ELF-1 (cell line): Measurements from ENCODE around the gene RGMA.

Experiments
- DNase-seq: peaks from one replicate; pipeline ENCODE4 v3.0.0-alpha.2; 2016; ENCODE audit warnings: low read depth, low spot score

The RGMA gene

DNA sequence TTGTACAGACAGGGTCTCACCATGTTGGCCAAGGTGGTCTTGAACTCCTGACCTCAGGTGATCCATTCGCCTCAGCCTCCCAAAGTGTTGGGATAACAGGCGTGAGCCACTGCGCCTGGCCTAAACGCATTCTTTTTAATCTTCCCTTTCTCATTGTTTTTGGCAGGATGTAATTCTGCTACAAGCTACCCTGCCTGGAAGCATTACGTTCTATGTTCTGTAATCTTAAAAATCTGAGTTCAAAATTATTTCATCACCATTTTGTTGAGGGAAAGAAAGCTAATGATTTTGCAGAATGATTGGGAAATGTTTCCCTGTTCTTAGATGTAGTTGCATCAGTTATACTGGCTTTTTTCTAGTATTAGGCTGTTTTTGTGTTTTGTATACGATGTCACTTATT, 71.5 kb downstream of the RGMA start:
- DNase-seq = no peak

GRCh38 chr15:93012786-93013185, 76.2 kb downstream of the RGMA start:
- no peak for DNase-seq

DNA sequence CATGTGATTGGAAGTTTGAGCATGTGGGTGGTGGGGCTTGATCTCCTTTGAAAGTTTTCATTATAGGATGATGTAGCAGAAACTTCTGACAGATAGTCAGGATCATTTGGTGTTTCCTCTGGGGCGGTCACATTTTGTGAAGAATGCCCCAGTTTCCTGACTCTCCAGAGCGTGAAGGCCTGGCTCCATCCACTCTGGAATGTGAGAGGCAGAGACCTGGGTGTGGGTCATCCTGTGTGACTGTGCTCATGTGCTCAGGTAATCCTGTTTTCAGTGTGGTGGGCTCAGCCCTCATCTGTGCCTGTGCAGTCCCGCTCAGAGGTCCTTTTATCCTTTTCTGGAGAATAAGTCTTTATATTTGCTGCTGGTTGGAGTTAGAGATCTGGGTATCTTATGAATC, 81.0 kb downstream of the RGMA start:
- DNase-seq = no peak

DNA sequence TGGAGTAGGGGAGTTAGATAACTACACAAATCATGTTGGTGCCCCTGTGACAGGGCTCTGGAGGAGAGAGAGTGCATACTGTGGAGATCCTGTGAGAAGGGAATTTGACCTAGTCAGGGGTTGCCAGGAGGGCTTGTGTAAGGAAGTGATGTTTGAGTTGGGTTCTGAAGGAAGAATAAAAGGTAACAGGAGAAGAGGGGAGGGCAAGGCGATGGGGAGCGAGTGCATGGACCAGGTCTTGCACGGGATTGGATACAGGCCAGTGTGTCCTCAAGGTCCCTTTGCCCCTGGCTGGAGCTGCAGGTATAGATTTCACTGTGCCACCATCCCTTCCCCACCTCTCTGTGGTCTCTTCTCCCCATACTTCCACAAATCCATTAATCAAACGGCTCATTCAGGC, 83.9 kb downstream of the RGMA start:
- no peak for DNase-seq

DNA sequence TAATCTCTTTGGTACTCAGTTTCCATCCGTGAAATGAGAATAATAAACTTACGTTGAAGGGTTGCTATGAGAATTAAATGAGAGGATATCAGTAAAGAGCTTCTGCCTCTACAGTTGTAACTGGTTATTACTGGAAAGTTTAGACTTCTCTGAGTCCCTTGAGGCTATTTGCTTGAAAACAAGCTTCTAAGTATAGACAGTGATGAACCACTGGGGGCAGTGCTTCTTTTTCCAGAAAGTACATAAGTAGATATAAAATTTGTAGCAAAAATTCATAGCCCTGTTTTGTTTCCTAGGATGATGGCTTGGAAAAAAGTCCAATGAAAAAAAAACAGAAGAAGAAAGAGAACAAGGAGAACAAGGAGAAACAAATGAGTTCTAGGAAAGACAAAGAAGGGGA, 87.1 kb downstream of the RGMA start:
- no peak for DNase-seq

GRCh38 chr15:93001156-93001555, 87.9 kb downstream of the RGMA start:
- no peak for DNase-seq

DNA sequence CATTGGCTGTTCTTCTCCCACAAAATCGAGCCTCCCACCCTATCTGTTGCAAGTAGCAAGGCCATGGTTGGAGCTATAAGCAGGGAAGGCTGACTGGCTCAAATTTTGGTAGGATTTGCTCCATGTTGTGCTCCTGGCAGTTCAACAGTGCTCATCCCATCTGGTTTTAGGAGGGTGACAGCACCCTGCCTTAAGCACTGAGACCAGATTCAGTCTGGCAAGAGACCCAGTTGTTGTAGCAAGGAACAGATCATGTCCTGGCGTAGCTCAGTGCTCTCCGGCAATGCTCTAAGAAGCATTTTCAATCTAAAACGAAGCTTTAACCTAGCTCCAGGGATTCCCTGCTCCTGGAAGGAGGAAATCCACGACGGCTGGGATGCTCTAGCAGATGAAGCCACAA, 91.2 kb downstream of the RGMA start:
- no peak for DNase-seq

DNA sequence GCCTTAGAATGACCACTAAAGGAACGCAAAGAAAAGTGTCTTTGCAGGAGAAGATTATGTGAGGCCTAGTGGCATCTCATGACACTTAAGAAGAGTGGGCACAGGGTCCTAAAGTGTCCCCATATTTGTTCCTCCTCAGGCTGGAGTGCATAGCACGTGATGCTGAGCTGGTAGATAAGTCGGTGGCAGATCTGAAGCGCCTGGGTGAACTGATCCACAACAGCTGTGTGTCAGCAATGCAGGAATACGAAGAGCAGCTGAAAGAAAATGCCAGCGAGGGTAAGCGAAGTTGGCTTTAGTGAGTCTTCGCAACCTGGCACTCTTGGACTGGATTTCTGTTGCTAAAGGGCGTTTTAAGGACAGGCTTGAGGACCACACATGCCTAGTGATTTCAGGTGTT, 96.3 kb downstream of the RGMA start:
- no peak for DNase-seq

DNA sequence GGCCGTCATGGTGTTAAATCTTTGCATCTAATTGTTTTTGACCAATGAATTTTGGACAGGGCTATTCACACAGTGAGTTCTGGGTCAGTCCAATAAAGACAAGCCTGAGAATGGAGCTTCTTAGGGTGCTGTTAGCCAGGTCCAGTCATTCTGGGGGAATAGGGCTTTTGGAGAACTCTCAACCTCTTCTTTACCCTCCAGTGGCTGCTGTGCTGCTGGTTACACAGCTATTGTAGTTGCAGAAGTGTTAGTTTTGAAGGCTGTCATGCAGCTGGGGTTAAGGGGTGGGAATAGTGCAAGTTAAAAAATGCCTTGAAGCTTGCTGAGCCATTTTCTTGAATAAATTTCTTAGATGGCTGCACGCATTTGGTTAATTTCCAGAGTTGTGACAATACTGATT, 99.0 kb downstream of the RGMA start:
- DNase-seq = no peak

- DNase-seq = no peak
Observed at GRCh38 chr15:92989470-92989869, 99.5 kb downstream of the RGMA start.
